ENCODE measurements around the gene TRIO.

DNA sequence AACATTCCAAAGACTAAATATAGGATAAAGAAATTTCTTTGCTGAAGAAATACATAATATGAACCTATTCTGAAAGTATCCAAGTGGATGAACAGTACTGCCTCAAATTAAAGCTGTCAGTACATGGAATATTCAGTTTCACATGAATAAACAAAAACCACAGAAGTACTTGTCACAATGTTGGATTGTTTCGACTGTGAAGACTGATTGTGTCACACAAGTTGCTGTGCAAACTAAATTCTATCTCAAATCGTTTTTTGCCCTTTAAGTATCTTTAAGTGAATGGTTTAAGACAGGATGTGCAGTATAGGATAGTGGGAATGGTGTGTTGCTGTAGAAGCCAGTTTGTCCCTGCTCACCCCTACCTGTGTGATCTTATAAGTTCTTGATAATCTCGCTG lies 301.0 kb downstream of the TRIO start:
- TF ChIP-seq, protein P1, sequence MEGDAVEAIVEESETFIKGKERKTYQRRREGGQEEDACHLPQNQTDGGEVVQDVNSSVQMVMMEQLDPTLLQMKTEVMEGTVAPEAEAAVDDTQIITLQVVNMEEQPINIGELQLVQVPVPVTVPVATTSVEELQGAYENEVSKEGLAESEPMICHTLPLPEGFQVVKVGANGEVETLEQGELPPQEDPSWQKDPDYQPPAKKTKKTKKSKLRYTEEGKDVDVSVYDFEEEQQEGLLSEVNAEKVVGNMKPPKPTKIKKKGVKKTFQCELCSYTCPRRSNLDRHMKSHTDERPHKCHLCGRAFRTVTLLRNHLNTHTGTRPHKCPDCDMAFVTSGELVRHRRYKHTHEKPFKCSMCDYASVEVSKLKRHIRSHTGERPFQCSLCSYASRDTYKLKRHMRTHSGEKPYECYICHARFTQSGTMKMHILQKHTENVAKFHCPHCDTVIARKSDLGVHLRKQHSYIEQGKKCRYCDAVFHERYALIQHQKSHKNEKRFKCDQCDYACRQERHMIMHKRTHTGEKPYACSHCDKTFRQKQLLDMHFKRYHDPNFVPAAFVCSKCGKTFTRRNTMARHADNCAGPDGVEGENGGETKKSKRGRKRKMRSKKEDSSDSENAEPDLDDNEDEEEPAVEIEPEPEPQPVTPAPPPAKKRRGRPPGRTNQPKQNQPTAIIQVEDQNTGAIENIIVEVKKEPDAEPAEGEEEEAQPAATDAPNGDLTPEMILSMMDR (conservative IDR thresholded peaks at IDR 0.05 in 1 of 2, IDR thresholded peaks at IDR 0.05 in 1 of 2; ENCODE audit: low read depth in 1 of 2, low read length in 2 of 2), result no peak
- TF ChIP-seq EZH2 (IDR thresholded peaks at IDR 0.05; ENCODE audit: low read length, missing control alignments), result no peak
